SK-N-SH (cell line): ENCODE data around the gene IKBKE. TPM values are rescaled to one million over a fixed set of nuclear protein-coding genes. Genes with fewer than 3 reads are reported as not detected.

Experiments used
- CTCF ChIA-PET: fragments of 300-600, 350-600 bp; formaldehyde crosslinking; extraction: SDS; loops from one replicate; lab custom pipeline; 2021; lab: Yijun Ruan, JAX
- POLR2A ChIA-PET: fragments of 350-600 bp; sonication (Branson Sonifier 250); formaldehyde crosslinking; extraction: SDS; loops from one replicate; lab custom pipeline; 2020; ENCODE audit warnings: antibody characterized with exemption, inconsistent platforms; lab: Yijun Ruan, JAX
- DNase-seq: peaks from one replicate; pipeline ENCODE4 v3.0.0; 2012
- H2AFZ ChIP-seq: fragments of 200-600 bp; sonication (generic); 2 replicates; pipeline ENCODE4 v1.8.1; 2016; ENCODE audit warnings: antibody characterized with exemption, mild to moderate bottlenecking, low read depth
- H3F3A ChIP-seq: fragments of 200-600 bp; sonication (generic); replicated peaks from 2 replicates; pipeline ENCODE3; 2016; ENCODE audit warnings: antibody characterized with exemption, mild to moderate bottlenecking; ENCODE audit not compliant: insufficient read depth
- H3K27ac ChIP-seq, 2 experiments: fragments of 200-500 bp in 1 of 2; fragments of 200-600 bp in 1 of 2; sonication (Bioruptor generic) in 1 of 2; sonication (generic), shearing (Covaris generic) in 1 of 2; 2 replicates each; pipeline versions ENCODE4 v1.5.1 to v1.6.1; 2014 to 2016; ENCODE audit warnings: low read depth in 2 of 2, inconsistent platforms in 1 of 2, low read length in 1 of 2, mild to moderate bottlenecking in 1 of 2, mixed read lengths in 1 of 2
- H3K27me3 ChIP-seq: fragments of 200-600 bp; sonication (generic), shearing (Covaris generic); 2 replicates; pipeline ENCODE4 v1.6.1; 2016; ENCODE audit warnings: mixed run types; ENCODE audit not compliant: insufficient read depth
- H3K36me3 ChIP-seq, 2 experiments: fragments of 200-500 bp in 1 of 2; fragments of 200-600 bp in 1 of 2; sonication (Bioruptor generic) in 1 of 2; sonication (generic) in 1 of 2; replicated peaks in 1 of 2; 2 replicates each; pipeline versions ENCODE3 to v1.5.1; 2014 to 2016; ENCODE audit warnings: low read length in 1 of 2, mild to moderate bottlenecking in 1 of 2; ENCODE audit not compliant: insufficient read depth in 2 of 2, control insufficient read depth in 1 of 2
- H3K4me1 ChIP-seq, 2 experiments: fragments of 200-500 bp in 1 of 2; fragments of 200-600 bp in 1 of 2; sonication (Bioruptor generic) in 1 of 2; sonication (generic), shearing (Covaris generic) in 1 of 2; 2 replicates each; pipeline versions ENCODE4 v1.5.1 to v1.6.1; 2014 to 2016; ENCODE audit warnings: low read depth in 1 of 2, low read length in 1 of 2, mixed run types in 1 of 2; ENCODE audit not compliant: insufficient read depth in 2 of 2, control insufficient read depth in 1 of 2
- H3K4me2 ChIP-seq: fragments of 200-600 bp; sonication (generic), shearing (Covaris generic); 2 replicates; pipeline ENCODE4 v1.6.1; 2017; ENCODE audit warnings: mixed run types
- H3K4me3 ChIP-seq, 2 experiments: fragments of 200-500 bp in 1 of 2; fragments of 200-600 bp in 1 of 2; sonication (Bioruptor generic) in 1 of 2; sonication (generic), shearing (Covaris generic) in 1 of 2; 2 replicates each; pipeline versions ENCODE4 v1.5.1 to v1.8.1; 2014 to 2016; ENCODE audit warnings: low read depth in 2 of 2, inconsistent platforms in 1 of 2, low read length in 1 of 2, mild to moderate bottlenecking in 1 of 2, mixed read lengths in 1 of 2, moderate library complexity in 1 of 2
- H3K79me2 ChIP-seq: fragments of 200-600 bp; sonication (generic); 2 replicates; pipeline ENCODE4 v1.8.1; 2017; ENCODE audit warnings: mild to moderate bottlenecking; ENCODE audit not compliant: insufficient read depth
- H3K9ac ChIP-seq: fragments of 200-600 bp; sonication (generic); 2 replicates; pipeline ENCODE4 v1.6.1; 2017; ENCODE audit warnings: mixed run types
- H3K9me2 ChIP-seq: fragments of 200-600 bp; sonication (generic); 2 replicates; pipeline ENCODE4 v1.6.1; 2017; ENCODE audit warnings: mixed run types
- H3K9me3 ChIP-seq: fragments of 200-600 bp; sonication (generic); 2 replicates; pipeline ENCODE4 v1.6.1; 2017; ENCODE audit warnings: mixed run types, mild to moderate bottlenecking, moderate library complexity
- H4K20me1 ChIP-seq: fragments of 200-600 bp; sonication (generic); 2 replicates; pipeline ENCODE4 v1.6.1; 2017; ENCODE audit warnings: mild to moderate bottlenecking, mixed run types; ENCODE audit not compliant: insufficient read depth
- EP300 ChIP-seq, 2 experiments: IDR thresholded peaks; 2 replicates each; pipeline versions ENCODE4 v1.4.0 to v1.6.1; 2012; ENCODE audit warnings: borderline replicate concordance in 1 of 2, low read depth in 1 of 2, low read length in 1 of 2
- FOSL2 ChIP-seq: IDR thresholded peaks from 2 replicates; pipeline ENCODE4 v1.4.0; 2012; ENCODE audit warnings: low read depth, mild to moderate bottlenecking, moderate library complexity, borderline replicate concordance
- GABPA ChIP-seq: IDR thresholded peaks from 2 replicates; pipeline ENCODE4 v1.4.0; 2012; ENCODE audit warnings: low read depth, mild to moderate bottlenecking
- GATA2 ChIP-seq: sonication (generic); formaldehyde crosslinking; IDR thresholded peaks from 2 replicates; pipeline ENCODE4 v1.5.0; 2020; ENCODE audit warnings: mild to moderate bottlenecking, missing genetic modification reagents
- MEF2A ChIP-seq: IDR thresholded peaks from 2 replicates; pipeline ENCODE4 v1.4.0; 2012; ENCODE audit warnings: low read depth, borderline replicate concordance
- MXI1 ChIP-seq: IDR thresholded peaks from 2 replicates; pipeline ENCODE4 v1.6.1; 2012; ENCODE audit warnings: mild to moderate bottlenecking, low read depth, low read length, improper control_type of control experiment
- POLR2AphosphoS5 ChIP-seq: IDR thresholded peaks from 2 replicates; pipeline ENCODE4 v1.6.1; 2012; ENCODE audit warnings: low read depth, low read length
- RAD21 ChIP-seq: IDR thresholded peaks from 2 replicates; pipeline ENCODE4 v1.6.1; 2012; ENCODE audit warnings: mild to moderate bottlenecking, low read length
- RFX5 ChIP-seq: IDR thresholded peaks from 2 replicates; pipeline ENCODE4 v1.6.1; 2012; ENCODE audit warnings: mild to moderate bottlenecking, improper control_type of control experiment, low read length
- RXRA ChIP-seq: IDR thresholded peaks from 2 replicates; pipeline ENCODE4 v1.4.0; 2012; ENCODE audit warnings: low read depth, mild to moderate bottlenecking, borderline replicate concordance
- SMC3 ChIP-seq: IDR thresholded peaks from 2 replicates; pipeline ENCODE4 v1.6.1; 2012; ENCODE audit warnings: low read depth, low read length, improper control_type of control experiment
- TCF12 ChIP-seq: IDR thresholded peaks from 2 replicates; pipeline ENCODE4 v1.4.0; 2012
- YY1 ChIP-seq: IDR thresholded peaks from 2 replicates; pipeline ENCODE4 v1.4.0; 2012; ENCODE audit warnings: low read depth, mild to moderate bottlenecking
- WGBS: methylation state at CpG from one replicate; pipeline ENCODE4 v1.1.6; 2017; ENCODE audit warnings: low lambda C conversion rate; 5-methylcytosine and 5-hydroxymethylcytosine counted together
- polyA plus RNA-seq, 3 experiments: library from polyadenylated mRNA; depleted of rRNA; stranded (reverse); fragments of >200 nt; gene quantifications; 2 replicates each; pipeline ENCODE4 v1.2.3, GENCODE V29; 2012
- small RNA-seq, 7 experiments: library from RNA; depleted of rRNA; stranded (forward); fragments of <200 nt; gene quantifications; one replicate each; pipeline ENCODE3, GENCODE V24; 2012
- TF ChIP-seq, protein P1 (sequence below): fragments of 150-350 bp; IDR thresholded peaks from 2 replicates; pipeline ENCODE4 v1.6.1; 2017; ENCODE audit warnings: antibody characterized with exemption, low read length, low read depth, borderline replicate concordance
- TF ChIP-seq, protein P2 (sequence below): fragments of 200-600 bp; sonication (generic); IDR thresholded peaks from 2 replicates; pipeline ENCODE4 v1.6.1; 2017; ENCODE audit warnings: antibody characterized with exemption, mild to moderate bottlenecking, moderate library complexity
- TF ChIP-seq, protein P3 (sequence below): IDR thresholded peaks from 2 replicates; pipeline ENCODE4; 2012

The IKBKE gene
- polyA plus RNA-seq, 1 of the 3 experiments (the other 2 are of a cell fraction): 14.5 TPM

DNA sequence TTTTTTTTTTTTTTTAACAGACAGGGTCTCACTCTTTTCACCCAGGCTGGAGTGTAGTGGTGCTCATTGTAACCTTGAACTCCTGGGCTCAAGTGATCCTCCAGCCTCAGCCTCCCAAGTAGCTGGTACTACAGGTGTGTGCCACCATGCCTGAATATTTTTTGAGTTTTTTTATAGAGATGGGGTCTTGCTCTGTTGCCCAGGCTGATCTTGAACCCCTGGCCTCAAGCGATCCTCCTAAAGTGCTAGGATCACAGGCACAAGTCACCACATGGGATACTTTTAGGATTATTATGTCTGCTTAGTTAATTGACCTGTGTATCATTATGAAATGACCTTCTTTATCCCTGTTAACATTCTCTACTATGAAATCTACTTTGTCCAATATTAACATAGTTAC is 75.1 kb downstream of the IKBKE start:
- Histone ChIP-seq H3K36me3 (no peaks in the 10 kb centered on the region), H3K79me2 (no peaks in the 10 kb centered on the region), H3F3A (no peaks in the 10 kb centered on the region), H3K4me3 (no peak overlapping the region), H4K20me1 (no peaks in the 10 kb centered on the region), H3K9me2 (no peaks in the 10 kb centered on the region), H3K4me1 (no peaks in the 10 kb centered on the region; a peak in 1 of 4 replicates), H3K9ac (no peak overlapping the region), H2AFZ (no peak overlapping the region), H3K27ac (no peak overlapping the region), H3K9me3 (no peaks in the 10 kb centered on the region), H3K27me3 (no peaks in the 10 kb centered on the region; the same call in 1 of the 2 replicates), H3K4me2 (no peak overlapping the region)
- DNase-seq: no peak
- ChIA-PET POLR2A (no interaction called here), CTCF (interaction anchor here (0.6 to 17.3 kb wide), 25 partner anchors 10 to 603 kb away, joined by 3 to 241 read pairs (median 9); partner anchors contain the start of genes IKBKE and RASSF5)
- WGBS: 100% methylated on average over 1 of the region's 1 CpG
- TF ChIP-seq, protein P1, sequence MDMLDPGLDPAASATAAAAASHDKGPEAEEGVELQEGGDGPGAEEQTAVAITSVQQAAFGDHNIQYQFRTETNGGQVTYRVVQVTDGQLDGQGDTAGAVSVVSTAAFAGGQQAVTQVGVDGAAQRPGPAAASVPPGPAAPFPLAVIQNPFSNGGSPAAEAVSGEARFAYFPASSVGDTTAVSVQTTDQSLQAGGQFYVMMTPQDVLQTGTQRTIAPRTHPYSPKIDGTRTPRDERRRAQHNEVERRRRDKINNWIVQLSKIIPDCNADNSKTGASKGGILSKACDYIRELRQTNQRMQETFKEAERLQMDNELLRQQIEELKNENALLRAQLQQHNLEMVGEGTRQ: no peak
- no peak for TF ChIP-seq MEF2A
- no peak for TF ChIP-seq GABPA
- no peak for TF ChIP-seq RXRA
- TF ChIP-seq TCF12: no peak
- TF ChIP-seq FOSL2: no peak
- no peak for TF ChIP-seq RFX5
- TF ChIP-seq POLR2AphosphoS5: no peak
- TF ChIP-seq EP300 (IDR thresholded peaks at IDR 0.05; ENCODE audit: borderline replicate concordance in 1 of 2, low read depth in 1 of 2, low read length in 1 of 2): no peak
- no peak for TF ChIP-seq GATA2 (CRISPR knock-in tag)
- no peak for TF ChIP-seq SMC3
- no peak for TF ChIP-seq YY1
- TF ChIP-seq MXI1: no peak
- TF ChIP-seq, protein P2, sequence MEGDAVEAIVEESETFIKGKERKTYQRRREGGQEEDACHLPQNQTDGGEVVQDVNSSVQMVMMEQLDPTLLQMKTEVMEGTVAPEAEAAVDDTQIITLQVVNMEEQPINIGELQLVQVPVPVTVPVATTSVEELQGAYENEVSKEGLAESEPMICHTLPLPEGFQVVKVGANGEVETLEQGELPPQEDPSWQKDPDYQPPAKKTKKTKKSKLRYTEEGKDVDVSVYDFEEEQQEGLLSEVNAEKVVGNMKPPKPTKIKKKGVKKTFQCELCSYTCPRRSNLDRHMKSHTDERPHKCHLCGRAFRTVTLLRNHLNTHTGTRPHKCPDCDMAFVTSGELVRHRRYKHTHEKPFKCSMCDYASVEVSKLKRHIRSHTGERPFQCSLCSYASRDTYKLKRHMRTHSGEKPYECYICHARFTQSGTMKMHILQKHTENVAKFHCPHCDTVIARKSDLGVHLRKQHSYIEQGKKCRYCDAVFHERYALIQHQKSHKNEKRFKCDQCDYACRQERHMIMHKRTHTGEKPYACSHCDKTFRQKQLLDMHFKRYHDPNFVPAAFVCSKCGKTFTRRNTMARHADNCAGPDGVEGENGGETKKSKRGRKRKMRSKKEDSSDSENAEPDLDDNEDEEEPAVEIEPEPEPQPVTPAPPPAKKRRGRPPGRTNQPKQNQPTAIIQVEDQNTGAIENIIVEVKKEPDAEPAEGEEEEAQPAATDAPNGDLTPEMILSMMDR: no peak
- TF ChIP-seq RAD21: no peak
- TF ChIP-seq, protein P3, sequence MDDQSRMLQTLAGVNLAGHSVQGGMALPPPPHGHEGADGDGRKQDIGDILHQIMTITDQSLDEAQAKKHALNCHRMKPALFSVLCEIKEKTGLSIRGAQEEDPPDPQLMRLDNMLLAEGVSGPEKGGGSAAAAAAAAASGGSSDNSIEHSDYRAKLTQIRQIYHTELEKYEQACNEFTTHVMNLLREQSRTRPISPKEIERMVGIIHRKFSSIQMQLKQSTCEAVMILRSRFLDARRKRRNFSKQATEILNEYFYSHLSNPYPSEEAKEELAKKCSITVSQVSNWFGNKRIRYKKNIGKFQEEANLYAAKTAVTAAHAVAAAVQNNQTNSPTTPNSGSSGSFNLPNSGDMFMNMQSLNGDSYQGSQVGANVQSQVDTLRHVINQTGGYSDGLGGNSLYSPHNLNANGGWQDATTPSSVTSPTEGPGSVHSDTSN: no peak
- TF ChIP-seq, all 33 proteins: peak for 0

Small RNAs within 50 kb of the gene (small RNA-seq; reads per million reads assigned to genes)
- gene MIR6769B: 0 reads per million in 7 experiments

Other genes with a start within 250 kb of the IKBKE start
- 1.7 and 2.2 TPM in 2 replicates for gene RASSF5, start 37.1 kb downstream of the IKBKE start, polyA plus RNA-seq (2012; rRNA removed)
- gene EIF2D, start 142.0 kb downstream of the IKBKE start, polyA plus RNA-seq (2012; rRNA removed): 59.5 and 83.2 TPM in 2 replicates
- gene DYRK3, start 165.1 kb downstream of the IKBKE start, polyA plus RNA-seq (2012; rRNA removed): 3.6 and 5.8 TPM in 2 replicates
- gene MAPKAPK2, start 214.4 kb downstream of the IKBKE start, polyA plus RNA-seq (2012; rRNA removed): 45.9 and 46.8 TPM in 2 replicates